Common myeloid progenitor, CD34-positive (primary cell): ENCODE measurements around the gene ZNF644.

ENCODE experiments used
- CTCF ChIA-PET: fragments of 350-600 bp; sonication (Branson Sonifier 250); formaldehyde crosslinking; loops from one replicate; lab custom pipeline; 2021; ENCODE audit warnings: antibody characterized with exemption; lab: Charles Lee
- POLR2A ChIA-PET: fragments of 350-600 bp; sonication (Branson Sonifier 250); formaldehyde crosslinking; loops from one replicate; lab custom pipeline; 2021; ENCODE audit warnings: antibody characterized with exemption; lab: Charles Lee
- DNase-seq, 3 donors: peaks; one replicate each; pipeline versions ENCODE4 v3.0.0 to v3.0.0-alpha.2; 2013
- H3K27ac ChIP-seq, 2 experiments: 1 replicate in 1 of 2; 2 replicates in 1 of 2; pipeline ENCODE4 v1.7.0; 2013; ENCODE audit warnings: inconsistent platforms in 2 of 2, low read length in 2 of 2, mild to moderate bottlenecking in 2 of 2, low read depth in 1 of 2, moderate library complexity in 1 of 2; ENCODE audit not compliant: severe bottlenecking in 2 of 2, insufficient read depth in 1 of 2, poor library complexity in 1 of 2
- H3K27me3 ChIP-seq, 5 experiments: replicated peaks in 2 of 5; 1 replicate in 3 of 5; 2 replicates in 2 of 5; pipeline versions ENCODE4 v1.6.1 to v1.7.0; 2013; ENCODE audit warnings: low read length in 4 of 5, mild to moderate bottlenecking in 2 of 5, moderate library complexity in 2 of 5, inconsistent platforms in 1 of 5; ENCODE audit not compliant: insufficient read depth in 5 of 5, control insufficient read depth in 4 of 5
- H3K36me3 ChIP-seq, 4 experiments: 1 replicate in 2 of 4; 2 replicates in 2 of 4; pipeline versions ENCODE4 v1.6.1 to v1.7.0; 2013; ENCODE audit warnings: low read length in 3 of 4, control low read depth in 1 of 4, mild to moderate bottlenecking in 1 of 4; ENCODE audit not compliant: control insufficient read depth in 4 of 4, insufficient read depth in 4 of 4
- H3K4me1 ChIP-seq, 4 experiments: 1 replicate in 3 of 4; 2 replicates in 1 of 4; pipeline versions ENCODE4 v1.6.1 to v1.7.1; 2013; ENCODE audit warnings: low read length in 3 of 4, mild to moderate bottlenecking in 3 of 4, control low read depth in 1 of 4, inconsistent platforms in 1 of 4, moderate library complexity in 1 of 4; ENCODE audit not compliant: control insufficient read depth in 4 of 4, insufficient read depth in 4 of 4; ENCODE audit errors: control extremely low read depth in 1 of 4
- H3K4me3 ChIP-seq, 7 experiments: 1 replicate in 4 of 7; 2 replicates in 3 of 7; pipeline versions ENCODE4 v1.5.1 to v1.7.0; 2013; ENCODE audit warnings: mild to moderate bottlenecking in 7 of 7, low read length in 6 of 7, moderate library complexity in 6 of 7, inconsistent platforms in 2 of 7, low read depth in 2 of 7, control low read depth in 1 of 7; ENCODE audit not compliant: insufficient read depth in 4 of 7, control insufficient read depth in 1 of 7; ENCODE audit errors: extremely low read depth in 1 of 7
- H3K9me3 ChIP-seq, 5 experiments: 1 replicate in 4 of 5; 2 replicates in 1 of 5; pipeline versions ENCODE4 v1.6.1 to v1.7.1; 2013; ENCODE audit warnings: low read length in 4 of 5, mild to moderate bottlenecking in 2 of 5, inconsistent platforms in 1 of 5, low read depth in 1 of 5, moderate library complexity in 1 of 5; ENCODE audit not compliant: control insufficient read depth in 4 of 5, insufficient read depth in 2 of 5; ENCODE audit errors: control extremely low read depth in 1 of 5
- WGBS: methylation state at CpG from one replicate; pipeline ENCODE4 v1.1.5; 2013; ENCODE audit not compliant: insufficient coverage; 5-methylcytosine and 5-hydroxymethylcytosine counted together

The ZNF644 gene

GRCh38 chr1:91015358-91015780, 6.5 kb downstream of the ZNF644 start:
- DNase-seq, result no peak
- CTCF ChIA-PET, result interaction anchor here (0.7 to 1.0 kb wide), 2 partner anchors 50 to 150 kb away, joined by 3 to 4 read pairs; no protein-coding TSS in a partner anchor
- Histone ChIP-seq H3K4me3 (no peak overlapping the region), H3K4me1 (peaks cover 12 to 36% (median 21%) of the 10 kb centered on the region in 4 experiments), H3K27me3 (no peaks in the 10 kb centered on the region), H3K36me3 (peaks cover 0 to 15% (median 0%) of the 10 kb centered on the region in 4 experiments), H3K9me3 (no peaks in the 10 kb centered on the region), H3K27ac (no peak overlapping the region)
- WGBS, result 80% methylated on average over 1 of the region's 4 CpGs
- POLR2A ChIA-PET, result no interaction called here

- no peak for DNase-seq
- CTCF ChIA-PET, result no interaction called here
- H3K27me3 ChIP-seq, result no peaks in the 10 kb centered on the region
- no peak overlapping the region for H3K4me3 ChIP-seq
- no peak overlapping the region for H3K27ac ChIP-seq
- H3K9me3 ChIP-seq, result no peaks in the 10 kb centered on the region
- WGBS, result no CpG with 5 or more reads among the region's 1 CpG
- peaks cover 6 to 27% (median 14%) of the 10 kb centered on the region in 4 experiments for H3K4me1 ChIP-seq
- H3K36me3 ChIP-seq, result peaks cover 0 to 15% (median 0%) of the 10 kb centered on the region in 4 experiments
- POLR2A ChIA-PET, result interaction anchor here (0.6 kb wide), 1 partner anchor 188 kb away, joined by 3 read pairs; no protein-coding TSS in a partner anchor
These were observed 7.4 kb downstream of the ZNF644 start for GRCh38 chr1:91014475-91014874.

- Histone ChIP-seq H3K27me3 (no peaks in the 10 kb centered on the region), H3K27ac (no peak overlapping the region), H3K4me1 (peaks cover 0 to 15% (median 7%) of the 10 kb centered on the region in 4 experiments), H3K9me3 (no peaks in the 10 kb centered on the region), H3K36me3 (peaks cover 0 to 17% (median 3%) of the 10 kb centered on the region in 4 experiments), H3K4me3 (no peak overlapping the region)
- ChIA-PET POLR2A (interaction anchor here (0.9 kb wide), 1 partner anchor 9 kb away, joined by 3 read pairs; the partner anchor contains the start of gene ZNF644), CTCF (interaction anchor here (0.8 to 1.0 kb wide), 2 partner anchors 20 to 40 kb away, joined by 3 read pairs; no protein-coding TSS in a partner anchor)
- no peak for DNase-seq
- 100% methylated on average over 3 of the region's 4 CpGs for WGBS
These were observed 8.5 kb downstream of the ZNF644 start for GRCh38 chr1:91013302-91013701.

GRCh38 chr1:91012196-91012595, 9.6 kb downstream of the ZNF644 start:
- Histone ChIP-seq H3K4me1 (peaks cover 0 to 13% (median 6%) of the 10 kb centered on the region in 4 experiments), H3K36me3 (peaks cover 0 to 22% (median 4%) of the 10 kb centered on the region in 4 experiments), H3K9me3 (peaks cover 0 to 3% (median 2%) of the 10 kb centered on the region in 5 experiments), H3K27ac (no peak overlapping the region), H3K27me3 (no peaks in the 10 kb centered on the region), H3K4me3 (no peak overlapping the region)
- 94% methylated on average over 2 of the region's 4 CpGs for WGBS
- POLR2A ChIA-PET, result interaction anchor here (0.5 to 0.9 kb wide), 3 partner anchors 10 to 82 kb away, joined by 3 to 4 read pairs (median 4); partner anchors contain the start of gene ZNF644
- CTCF ChIA-PET, result interaction anchor here (1.6 kb wide), 1 partner anchor 14 kb away, joined by 3 read pairs; no protein-coding TSS in a partner anchor
- DNase-seq, result no peak

- H3K9me3 ChIP-seq, result peaks cover 0 to 6% (median 3%) of the 10 kb centered on the region in 5 experiments
- DNase-seq, result peak in 1 of 3 donors; percentile 35
- peaks cover 0 to 18% (median 4%) of the 10 kb centered on the region in 4 experiments for H3K36me3 ChIP-seq
- H3K4me3 ChIP-seq, result no peak overlapping the region
- H3K27ac ChIP-seq, result no peak overlapping the region
- no peaks in the 10 kb centered on the region for H3K27me3 ChIP-seq
- POLR2A ChIA-PET, result no interaction called here
- peaks cover 0 to 10% (median 6%) of the 10 kb centered on the region in 4 experiments for H3K4me1 ChIP-seq
- CTCF ChIA-PET, result interaction anchor here (1.6 kb wide), 1 partner anchor 15 kb away, joined by 3 read pairs; no protein-coding TSS in a partner anchor
- no CpG with 5 or more reads among the region's 1 CpG for WGBS
These were observed 10.1 kb downstream of the ZNF644 start for GRCh38 chr1:91011726-91012125.

- H3K27me3 ChIP-seq, result no peaks in the 10 kb centered on the region
- H3K36me3 ChIP-seq, result peaks cover 0 to 17% (median 9%) of the 10 kb centered on the region in 4 experiments
- ChIA-PET CTCF (interaction anchor here (1.0 to 1.4 kb wide), 2 partner anchors 10 to 13 kb away, joined by 3 read pairs; no protein-coding TSS in a partner anchor), POLR2A (no interaction called here)
- no peak for DNase-seq
- peaks cover 0 to 10% (median 6%) of the 10 kb centered on the region in 4 experiments for H3K4me1 ChIP-seq
- H3K4me3 ChIP-seq, result no peak overlapping the region
- H3K27ac ChIP-seq, result no peak overlapping the region
- H3K9me3 ChIP-seq, result peaks cover 0 to 26% (median 7%) of the 10 kb centered on the region in 5 experiments
These were observed 14.0 kb downstream of the ZNF644 start for GRCh38 chr1:91007827-91008226.

- POLR2A ChIA-PET, result no interaction called here
- Histone ChIP-seq H3K27ac (no peak overlapping the region), H3K9me3 (peaks cover 0 to 26% (median 7%) of the 10 kb centered on the region in 5 experiments), H3K4me1 (peaks cover 0 to 5% (median 3%) of the 10 kb centered on the region in 4 experiments), H3K36me3 (peaks cover 0 to 17% (median 9%) of the 10 kb centered on the region in 4 experiments), H3K27me3 (no peaks in the 10 kb centered on the region), H3K4me3 (no peak overlapping the region)
- CTCF ChIA-PET, result interaction anchor here (1.4 kb wide), 1 partner anchor 13 kb away, joined by 3 read pairs; no protein-coding TSS in a partner anchor
- WGBS, result 100% methylated on average over 7 of the region's 7 CpGs
- DNase-seq, result no peak
These were observed 14.7 kb downstream of the ZNF644 start for GRCh38 chr1:91007092-91007491.
